ENCODE measurements around the gene LRRC39.

- TF ChIP-seq CTCF (IDR thresholded peaks at IDR 0.05; ENCODE audit: low read length) (no peak), EZH2 (IDR thresholded peaks at IDR 0.05; ENCODE audit: borderline replicate concordance, low read length) (no peak)
Measured at GRCh38 chr1:100168051-100168450, 10.0 kb downstream of the LRRC39 start.
